Endothelial cell (in vitro differentiated cells): Measurements from ENCODE around the gene IFI6. TPM values are rescaled to one million over a fixed set of nuclear protein-coding genes. Genes with fewer than 3 reads are reported as not detected.
"Not testable (repeated sequence)": the region's sequence is repeated elsewhere in the genome, so short reads cannot be mapped to it uniquely, and the experiment has no call there.

Experiments
- DNase-seq: peaks from one replicate; pipeline ENCODE4 v3.0.0; 2021; ENCODE audit warnings: low spot score
- H3K27ac Mint-ChIP-seq: one replicate; pipeline ENCODE4 v1.8.0; 2021; ENCODE audit warnings: mixed read lengths, inconsistent platforms; ENCODE audit not compliant: unreplicated experiment
- H3K27me3 Mint-ChIP-seq: one replicate; pipeline ENCODE4 v1.8.0; 2021; ENCODE audit warnings: mild to moderate bottlenecking, moderate library complexity, mixed read lengths, inconsistent platforms; ENCODE audit not compliant: unreplicated experiment
- H3K36me3 Mint-ChIP-seq: one replicate; pipeline ENCODE4 v1.8.0; 2021; ENCODE audit warnings: mild to moderate bottlenecking, low read depth, mixed read lengths, inconsistent platforms; ENCODE audit not compliant: unreplicated experiment
- H3K4me1 Mint-ChIP-seq: one replicate; pipeline ENCODE4 v1.8.0; 2021; ENCODE audit warnings: mild to moderate bottlenecking, mixed read lengths, inconsistent platforms; ENCODE audit not compliant: unreplicated experiment
- H3K4me3 Mint-ChIP-seq: one replicate; pipeline ENCODE4 v1.8.0; 2021; ENCODE audit warnings: mild to moderate bottlenecking, mixed read lengths, inconsistent platforms; ENCODE audit not compliant: unreplicated experiment
- H3K9me3 Mint-ChIP-seq: one replicate; pipeline ENCODE4 v1.8.0; 2021; ENCODE audit warnings: mixed read lengths, inconsistent platforms; ENCODE audit not compliant: unreplicated experiment
- CTCF ChIP-seq: fragments of 200-600 bp; sonication (generic); IDR thresholded peaks from one replicate; pipeline ENCODE4 v1.5.0; 2021; ENCODE audit warnings: antibody characterized with exemption; ENCODE audit not compliant: unreplicated experiment
- total RNA-seq: library from RNA; stranded (reverse); fragmentation: NEBNext Ultra II Directional; extraction: Animal tissue kit (Norgen Biotek cat#: 25700); gene quantifications from one replicate; pipeline ENCODE4 v1.2.1, GENCODE V29; 2021; ENCODE audit not compliant: unreplicated experiment

The IFI6 gene
- total RNA-seq, 1 donor from 2014 or later: 9.7 TPM

- H3K27me3 Mint-ChIP-seq: peaks cover 2% of the 10 kb centered on the region
- no peak overlapping the region for H3K27ac Mint-ChIP-seq
- H3K4me3 Mint-ChIP-seq: no peak overlapping the region
- TF ChIP-seq CTCF: no peak
- peaks cover 17% of the 10 kb centered on the region for H3K36me3 Mint-ChIP-seq
- peaks cover 4% of the 10 kb centered on the region for H3K9me3 Mint-ChIP-seq
- H3K4me1 Mint-ChIP-seq: peaks cover 4% of the 10 kb centered on the region
- no peak for DNase-seq
These were observed 10.5 kb upstream of the IFI6 start for GRCh38 chr1:27682351-27682944.

GRCh38 chr1:27681580-27681979 lies 9.6 kb upstream of the IFI6 start:
- not testable (repeated sequence) for H3K27ac Mint-ChIP-seq, DNase-seq, H3K4me3 Mint-ChIP-seq

GRCh38 chr1:27680225-27680791 lies 8.3 kb upstream of the IFI6 start:
- not testable (repeated sequence) for H3K27me3 Mint-ChIP-seq, H3K9me3 Mint-ChIP-seq, H3K4me1 Mint-ChIP-seq, DNase-seq, H3K4me3 Mint-ChIP-seq, H3K27ac Mint-ChIP-seq
- H3K36me3 Mint-ChIP-seq: peaks cover 17% of the 10 kb centered on the region

More at GRCh38 chr1:27681580-27681979, 9.6 kb upstream of the IFI6 start:
- H3K36me3 Mint-ChIP-seq: peaks cover 17% of the 10 kb centered on the region
- H3K27me3 Mint-ChIP-seq, H3K4me1 Mint-ChIP-seq, H3K9me3 Mint-ChIP-seq: not testable (repeated sequence)

- H3K4me3 Mint-ChIP-seq: no peak overlapping the region
- H3K9me3 Mint-ChIP-seq: peaks cover 4% of the 10 kb centered on the region
- H3K36me3 Mint-ChIP-seq: peaks cover 17% of the 10 kb centered on the region
- H3K27ac Mint-ChIP-seq: no peak overlapping the region
- no peaks in the 10 kb centered on the region for H3K4me1 Mint-ChIP-seq
- H3K27me3 Mint-ChIP-seq: peaks cover 2% of the 10 kb centered on the region
- no peak for DNase-seq
- no peak for TF ChIP-seq CTCF
These were observed 6.8 kb upstream of the IFI6 start for GRCh38 chr1:27678747-27679146.

GRCh38 chr1:27676410-27676809 lies 4.4 kb upstream of the IFI6 start:
- no peak for DNase-seq
- H3K36me3 Mint-ChIP-seq: peaks cover 9% of the 10 kb centered on the region
- peaks cover 1% of the 10 kb centered on the region for H3K27me3 Mint-ChIP-seq
- H3K27ac Mint-ChIP-seq: no peak overlapping the region
- peaks cover 3% of the 10 kb centered on the region for H3K9me3 Mint-ChIP-seq
- H3K4me3 Mint-ChIP-seq: no peak overlapping the region
- H3K4me1 Mint-ChIP-seq: peaks cover 10% of the 10 kb centered on the region
- no peak for TF ChIP-seq CTCF

GRCh38 chr1:27672750-27673112 lies 739 bp upstream of the IFI6 start:
- Mint-ChIP-seq H3K4me3 (peak overlapping the region; percentile 78), H3K4me1 (peaks cover 10% of the 10 kb centered on the region), H3K36me3 (no peaks in the 10 kb centered on the region), H3K27ac (no peak overlapping the region), H3K9me3 (no peaks in the 10 kb centered on the region), H3K27me3 (peaks cover 1% of the 10 kb centered on the region)
- no peak for DNase-seq
- TF ChIP-seq CTCF: no peak
